Measurements from ENCODE around the gene RRAS.
A peak's percentile ranks its signal among the peaks of the same experiment; 100 is the strongest.

Gene RRAS

GRCh38 chr19:49593233-49594113 is 46.5 kb downstream of the RRAS start:
- peak; percentile 18 for DNase-seq

GRCh38 chr19:49592486-49593232 is 47.3 kb downstream of the RRAS start:
- DNase-seq, result peak; percentile 36

- DNase-seq, result peak; percentile 55
Observed at GRCh38 chr19:49591731-49592485, 48.0 kb downstream of the RRAS start.

DNA sequence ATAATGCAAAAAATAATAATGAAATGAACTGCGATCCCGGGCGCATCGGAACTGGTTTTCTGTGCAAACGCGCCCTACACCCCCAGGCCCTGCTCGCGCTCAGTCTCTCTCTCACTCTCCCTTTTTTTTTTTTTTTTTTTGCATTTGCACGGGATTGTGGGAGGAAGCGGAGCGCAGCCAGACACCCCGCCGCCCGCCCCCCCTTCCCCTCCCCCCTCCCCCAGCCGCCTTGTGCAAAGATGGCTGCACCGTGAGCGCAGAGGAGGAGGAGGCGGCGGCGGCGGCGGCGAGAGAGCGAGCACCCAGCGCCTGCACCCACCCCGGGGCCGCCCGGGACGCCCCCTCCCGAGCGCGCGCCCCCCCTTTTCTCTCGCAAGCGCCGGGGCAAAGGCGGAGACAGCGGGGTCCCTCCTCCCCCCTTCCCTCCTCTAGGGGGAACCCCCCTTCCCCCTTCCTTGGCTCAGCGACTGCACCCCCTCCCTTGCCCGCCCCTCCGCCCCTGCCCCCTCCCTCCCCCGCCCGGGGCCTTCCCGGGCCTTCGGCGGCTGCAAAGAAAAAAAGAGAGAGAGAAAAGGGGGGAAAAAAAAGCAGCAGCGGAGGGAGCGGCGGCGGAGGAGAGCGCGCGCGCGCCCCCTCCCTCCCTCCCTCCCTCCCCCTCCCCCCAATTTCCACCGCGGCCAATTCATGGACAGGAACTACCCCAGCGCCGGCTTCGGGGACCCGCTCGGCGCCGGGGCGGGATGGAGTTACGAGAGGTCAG is 48.8 kb downstream of the RRAS start, which contains the start of gene PRR12:
Gene PRR12, plus strand, starts transcription at position 212 of the 760 bp plus-strand sequence. Its CDS starts 473 bp downstream, at position 685.
- DNase-seq, result peak; percentile 57

- DNase-seq, result peak; percentile 98
Observed at GRCh38 chr19:49590071-49590970, 49.6 kb downstream of the RRAS start.

DNA sequence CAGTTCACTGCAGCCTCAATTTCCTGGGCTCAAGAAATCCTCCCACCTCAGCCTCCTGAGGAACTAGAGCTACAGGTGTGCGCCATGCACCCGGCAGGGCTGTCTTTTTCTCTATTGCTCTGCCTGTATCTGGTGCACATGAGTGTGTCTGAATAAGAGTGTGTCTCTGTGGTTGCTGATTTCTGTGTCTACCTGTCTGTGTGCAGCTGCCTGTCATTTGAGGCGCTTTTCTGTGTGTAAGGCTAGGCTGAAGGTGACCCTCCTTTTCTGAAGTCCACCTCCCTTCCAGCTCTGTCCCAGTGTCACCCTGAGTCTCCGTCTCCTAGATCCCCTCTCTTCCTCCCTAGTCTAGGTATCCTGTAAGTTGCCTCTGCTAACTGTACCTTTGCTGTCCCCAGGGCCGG is 50.4 kb downstream of the RRAS start:
- no peak for DNase-seq

DNA sequence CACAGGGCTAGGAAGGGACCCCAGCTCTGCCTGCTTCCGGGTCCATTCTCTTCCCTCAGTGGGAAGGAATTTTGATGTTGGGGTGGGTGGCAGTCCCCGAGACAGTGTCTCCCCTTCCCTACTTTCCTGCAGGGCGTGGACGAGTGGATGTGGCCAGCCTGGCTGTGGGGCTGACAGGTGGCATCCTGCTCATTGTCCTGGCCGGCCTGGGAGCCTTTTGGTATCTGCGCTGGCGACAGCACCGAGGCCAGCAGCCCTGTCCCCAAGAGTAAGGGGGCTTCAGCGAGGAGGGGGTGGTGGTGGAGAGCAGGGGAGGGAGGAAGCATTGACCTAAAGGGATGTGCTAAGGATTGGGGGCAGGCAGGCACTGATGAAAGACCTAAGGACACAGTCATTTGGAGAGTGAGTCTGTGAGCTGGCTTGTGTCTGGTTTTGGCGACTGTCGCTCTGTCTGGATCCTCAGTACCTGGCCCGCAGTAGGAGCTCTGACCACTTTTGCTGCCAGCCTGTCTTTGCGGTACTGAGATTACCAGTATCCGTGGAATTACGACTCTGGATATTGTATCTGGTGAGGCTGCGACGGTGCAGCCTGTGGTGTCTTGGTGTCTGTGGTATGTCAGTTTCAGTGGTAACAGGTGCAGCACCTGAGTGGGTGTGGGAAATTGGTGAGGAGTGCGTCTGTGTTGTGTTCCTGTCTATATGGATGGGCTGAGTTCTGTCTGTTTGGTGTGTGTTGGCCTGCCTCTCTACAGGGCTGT is 51.4 kb downstream of the RRAS start:
- no peak for DNase-seq

- DNase-seq, result no peak
Observed at GRCh38 chr19:49587227-49587626, 52.7 kb downstream of the RRAS start.
